ENCODE data around the gene C1orf167. TPM values are rescaled to one million over a fixed set of nuclear protein-coding genes. Genes with fewer than 3 reads are reported as not detected.

The C1orf167 gene
- total RNA-seq, 6 donors from 2014 or later: 1.0 to 14.3 (median 8.8) TPM

DNA sequence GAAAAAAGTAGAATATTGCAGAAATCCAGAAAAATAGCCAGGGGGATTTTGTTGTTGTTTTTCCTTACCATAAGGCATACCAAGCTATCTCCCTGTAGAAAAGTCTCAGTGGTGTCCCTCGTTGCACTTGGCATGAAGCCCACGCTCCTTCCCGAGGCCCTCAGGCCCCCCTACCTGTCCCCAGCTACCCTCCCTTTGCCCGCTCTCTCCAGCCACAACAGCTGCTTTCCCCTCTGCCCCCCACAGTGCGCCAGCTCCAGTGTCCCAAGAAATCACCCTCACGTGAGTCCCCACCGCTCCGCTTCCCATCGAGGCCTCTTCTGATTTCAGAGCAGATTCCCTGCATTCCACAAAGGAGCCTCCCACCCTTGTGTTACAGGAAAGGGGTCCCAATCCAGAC, 17.7 kb upstream of the C1orf167 start:
- 85 to 86% methylated on average over 9 of the region's 9 CpGs for WGBS, 2 donors
- ATAC-seq (ENCODE audit: low FRiP score in 2 of 2): no peak
- no peak for DNase-seq
- Histone ChIP-seq H3K4me3 (no peak overlapping the region), H3K27ac (no peak overlapping the region), H3K9me3 (no peaks in the 10 kb centered on the region), H3K27me3 (no peaks in the 10 kb centered on the region), H3K36me3 (peaks cover 6 to 54% (median 24%) of the 10 kb centered on the region in 4 donors), H3K4me1 (peaks cover 26 to 47% (median 32%) of the 10 kb centered on the region in 4 donors)
- TF ChIP-seq EP300 (IDR thresholded peaks at IDR 0.05): no peak
- no peak for TF ChIP-seq POLR2A (IDR thresholded peaks at IDR 0.05)
- no peak for TF ChIP-seq POLR2AphosphoS5 (IDR thresholded peaks at IDR 0.05)
- TF ChIP-seq, protein P1, sequence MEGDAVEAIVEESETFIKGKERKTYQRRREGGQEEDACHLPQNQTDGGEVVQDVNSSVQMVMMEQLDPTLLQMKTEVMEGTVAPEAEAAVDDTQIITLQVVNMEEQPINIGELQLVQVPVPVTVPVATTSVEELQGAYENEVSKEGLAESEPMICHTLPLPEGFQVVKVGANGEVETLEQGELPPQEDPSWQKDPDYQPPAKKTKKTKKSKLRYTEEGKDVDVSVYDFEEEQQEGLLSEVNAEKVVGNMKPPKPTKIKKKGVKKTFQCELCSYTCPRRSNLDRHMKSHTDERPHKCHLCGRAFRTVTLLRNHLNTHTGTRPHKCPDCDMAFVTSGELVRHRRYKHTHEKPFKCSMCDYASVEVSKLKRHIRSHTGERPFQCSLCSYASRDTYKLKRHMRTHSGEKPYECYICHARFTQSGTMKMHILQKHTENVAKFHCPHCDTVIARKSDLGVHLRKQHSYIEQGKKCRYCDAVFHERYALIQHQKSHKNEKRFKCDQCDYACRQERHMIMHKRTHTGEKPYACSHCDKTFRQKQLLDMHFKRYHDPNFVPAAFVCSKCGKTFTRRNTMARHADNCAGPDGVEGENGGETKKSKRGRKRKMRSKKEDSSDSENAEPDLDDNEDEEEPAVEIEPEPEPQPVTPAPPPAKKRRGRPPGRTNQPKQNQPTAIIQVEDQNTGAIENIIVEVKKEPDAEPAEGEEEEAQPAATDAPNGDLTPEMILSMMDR (IDR thresholded peaks at IDR 0.05): no peak

DNA sequence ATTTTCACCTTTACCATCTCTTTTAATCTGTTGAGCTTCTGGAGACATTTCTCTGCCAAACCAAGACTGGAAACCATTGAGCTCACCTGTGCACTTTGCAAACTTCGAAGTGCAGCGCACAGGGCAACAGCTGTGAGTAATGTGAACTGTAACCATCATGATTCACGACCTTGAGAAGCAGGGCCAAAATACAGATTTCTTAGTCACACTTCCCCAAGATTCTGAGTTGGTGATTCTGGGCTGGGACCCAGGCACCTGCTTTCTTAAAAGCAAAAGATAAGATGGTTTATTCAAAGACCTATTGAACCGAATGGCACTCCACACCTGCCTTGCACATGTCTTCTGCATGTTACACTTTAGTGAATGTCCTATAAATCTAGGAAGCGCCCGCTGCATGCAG, 15.9 kb upstream of the C1orf167 start:
- Histone ChIP-seq H3K36me3 (peaks cover 6 to 72% (median 40%) of the 10 kb centered on the region in 4 donors), H3K4me1 (peaks cover 10 to 29% (median 15%) of the 10 kb centered on the region in 4 donors), H3K9me3 (no peaks in the 10 kb centered on the region), H3K27ac (peak overlapping the region in 1 of 4 donors; percentile 11), H3K4me3 (no peak overlapping the region), H3K27me3 (no peaks in the 10 kb centered on the region)
- 85 to 87% methylated on average over 6 of the region's 6 CpGs for WGBS, 2 donors
- no peak for ATAC-seq (ENCODE audit: low FRiP score in 2 of 2)
- DNase-seq: no peak
- TF ChIP-seq, protein P1 (IDR thresholded peaks at IDR 0.05): no peak
- TF ChIP-seq POLR2AphosphoS5 (IDR thresholded peaks at IDR 0.05): no peak
- no peak for TF ChIP-seq POLR2A (IDR thresholded peaks at IDR 0.05)
- no peak for TF ChIP-seq EP300 (IDR thresholded peaks at IDR 0.05)

DNA sequence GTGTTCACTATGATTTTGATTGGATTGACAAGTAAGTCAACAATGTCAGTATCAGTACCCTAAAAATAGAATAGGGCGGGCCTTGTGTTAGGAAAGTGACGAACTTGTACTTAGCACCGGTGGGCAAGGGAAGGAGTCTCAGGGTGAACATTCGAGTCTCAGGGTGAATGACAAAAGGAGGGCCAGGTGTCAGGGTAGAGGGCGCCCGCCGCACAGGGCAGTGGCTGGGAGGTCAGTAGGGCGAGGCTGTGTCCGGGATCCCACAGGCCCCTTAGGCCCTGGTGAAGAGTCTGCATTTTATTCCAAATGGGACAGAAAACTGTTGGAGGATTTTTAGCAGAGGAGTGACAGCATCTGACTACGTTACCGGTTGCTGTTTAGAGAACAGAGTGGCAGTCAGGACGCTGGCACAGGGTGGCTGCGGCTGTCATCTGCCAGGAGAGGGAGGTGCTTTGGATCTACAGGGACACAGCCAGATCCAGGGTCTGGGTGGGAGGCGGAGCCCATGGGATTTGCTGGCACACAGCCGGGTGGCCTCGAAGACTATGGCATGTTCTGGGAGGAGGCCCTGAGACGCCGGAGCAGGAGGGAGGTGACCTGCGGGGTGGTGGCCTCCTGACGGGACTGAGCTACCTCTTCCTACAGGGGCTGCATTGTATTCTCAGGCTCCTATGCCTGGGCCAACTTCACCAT, 15.1 kb upstream of the C1orf167 start:
- no peaks in the 10 kb centered on the region for H3K27me3 ChIP-seq
- ATAC-seq (ENCODE audit: low FRiP score in 2 of 2): no peak
- H3K27ac ChIP-seq: peak overlapping the region in 1 of 4 donors; percentile 11
- DNase-seq: no peak
- WGBS, 2 donors: 80 to 81% methylated on average over 11 to 20 of the region's 20 CpGs
- peaks cover 2 to 21% (median 7%) of the 10 kb centered on the region in 4 donors for H3K4me1 ChIP-seq
- peaks cover 6 to 76% (median 42%) of the 10 kb centered on the region in 4 donors for H3K36me3 ChIP-seq
- no peak overlapping the region for H3K4me3 ChIP-seq
- TF ChIP-seq EP300 (IDR thresholded peaks at IDR 0.05): no peak
- TF ChIP-seq, protein P1 (IDR thresholded peaks at IDR 0.05): no peak
- TF ChIP-seq POLR2AphosphoS5 (IDR thresholded peaks at IDR 0.05): no peak
- TF ChIP-seq POLR2A (IDR thresholded peaks at IDR 0.05): no peak
- no peaks in the 10 kb centered on the region for H3K9me3 ChIP-seq

DNA sequence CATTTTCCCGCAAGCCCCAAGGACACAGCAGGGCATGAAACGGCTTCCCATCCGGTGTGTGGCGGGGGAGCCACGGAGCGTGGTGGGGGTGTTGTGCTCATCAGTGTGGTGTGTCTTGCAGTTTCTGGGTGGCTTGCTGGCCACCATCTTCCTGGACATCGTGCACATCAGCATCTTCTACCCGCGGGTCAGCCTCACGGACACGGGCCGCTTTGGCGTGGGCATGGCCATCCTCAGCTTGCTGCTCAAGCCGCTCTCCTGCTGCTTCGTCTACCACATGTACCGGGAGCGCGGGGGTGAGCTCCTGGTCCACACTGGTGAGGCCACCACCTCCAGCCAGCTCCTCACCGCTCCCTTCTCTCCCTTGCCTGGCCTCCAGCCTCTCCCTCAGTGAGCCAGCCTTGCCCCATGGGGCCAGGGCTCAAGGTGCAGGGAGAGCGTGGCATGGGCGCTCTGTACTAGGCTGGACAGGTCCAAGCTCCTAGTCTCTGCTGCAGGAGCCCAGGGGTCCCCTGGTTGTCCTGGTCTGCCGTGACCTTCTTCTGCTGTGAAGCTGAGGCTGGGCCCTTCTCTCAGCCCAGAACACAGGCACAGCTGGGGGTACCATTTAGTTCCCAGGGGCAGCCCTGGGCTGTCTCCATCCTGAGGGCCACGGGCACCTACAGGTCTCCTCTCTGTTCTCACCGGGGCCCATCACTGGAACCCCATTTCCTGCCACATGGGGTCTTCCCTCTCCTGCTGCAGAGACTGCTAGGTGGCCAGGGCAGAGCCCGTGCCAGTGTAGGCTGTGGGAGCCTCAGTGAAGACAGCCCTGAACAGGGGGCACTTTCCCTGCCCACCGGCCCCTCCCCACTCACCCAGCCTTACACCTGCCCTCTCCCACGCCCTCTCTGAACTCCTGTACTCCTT, 13.4 kb upstream of the C1orf167 start:
- Histone ChIP-seq H3K36me3 (peaks cover 6 to 76% (median 42%) of the 10 kb centered on the region in 4 donors), H3K27ac (peak overlapping the region in 2 of 4 donors; percentile 57 to 74), H3K4me1 (peaks cover 4 to 18% (median 5%) of the 10 kb centered on the region in 4 donors), H3K4me3 (no peak overlapping the region), H3K27me3 (no peaks in the 10 kb centered on the region), H3K9me3 (no peaks in the 10 kb centered on the region)
- ATAC-seq (ENCODE audit: low FRiP score in 2 of 2): peak in 1 of 2 donors; percentile 8
- DNase-seq: peak in 1 of 2 donors; percentile 73
- no peak for TF ChIP-seq EP300 (IDR thresholded peaks at IDR 0.05)
- no peak for TF ChIP-seq POLR2AphosphoS5 (IDR thresholded peaks at IDR 0.05)
- TF ChIP-seq, protein P1 (IDR thresholded peaks at IDR 0.05): no peak
- TF ChIP-seq POLR2A (IDR thresholded peaks at IDR 0.05): no peak
- 92 to 97% methylated on average over 23 to 27 of the region's 27 CpGs for WGBS, 2 donors
